Chondrocyte (in vitro differentiated cells): ENCODE data around the gene NTRK3. TPM values are rescaled to one million over a fixed set of nuclear protein-coding genes. Genes with fewer than 3 reads are reported as not detected.

ENCODE experiments used
- DNase-seq: peaks from one replicate; pipeline ENCODE4 v3.0.0; 2021; ENCODE audit warnings: mixed read lengths, low spot score
- H3K27ac Mint-ChIP-seq: one replicate; pipeline ENCODE4 v1.8.0; 2021; ENCODE audit warnings: mild to moderate bottlenecking, moderate library complexity, mixed read lengths; ENCODE audit not compliant: unreplicated experiment
- H3K27me3 Mint-ChIP-seq: 2 replicates; pipeline ENCODE4 v1.8.0; 2021; ENCODE audit warnings: low read depth, mixed read lengths
- H3K36me3 Mint-ChIP-seq: 2 replicates; pipeline ENCODE4 v1.8.0; 2021; ENCODE audit warnings: low read depth, mixed read lengths
- H3K4me1 Mint-ChIP-seq: 2 replicates; pipeline ENCODE4 v1.8.0; 2021; ENCODE audit warnings: low read depth, mild to moderate bottlenecking, mixed read lengths
- H3K4me3 Mint-ChIP-seq: one replicate; pipeline ENCODE4 v1.8.0; 2021; ENCODE audit warnings: mild to moderate bottlenecking, moderate library complexity, mixed read lengths; ENCODE audit not compliant: unreplicated experiment
- H3K9me3 Mint-ChIP-seq: 2 replicates; pipeline ENCODE4 v1.8.0; 2021; ENCODE audit warnings: low read depth, mixed read lengths
- total RNA-seq: library from RNA; stranded (reverse); gene quantifications from 3 replicates; pipeline ENCODE4 v1.2.1, GENCODE V29; 2021
- TF ChIP-seq, protein P1 (sequence below): fragments of 200-600 bp; sonication (generic); IDR thresholded peaks from 2 replicates; pipeline ENCODE4 v1.5.0; 2021; ENCODE audit warnings: antibody characterized with exemption, mild to moderate bottlenecking, moderate library complexity

NTRK3 gene
- total RNA-seq, 1 donor from 2014 or later = not detected

DNA sequence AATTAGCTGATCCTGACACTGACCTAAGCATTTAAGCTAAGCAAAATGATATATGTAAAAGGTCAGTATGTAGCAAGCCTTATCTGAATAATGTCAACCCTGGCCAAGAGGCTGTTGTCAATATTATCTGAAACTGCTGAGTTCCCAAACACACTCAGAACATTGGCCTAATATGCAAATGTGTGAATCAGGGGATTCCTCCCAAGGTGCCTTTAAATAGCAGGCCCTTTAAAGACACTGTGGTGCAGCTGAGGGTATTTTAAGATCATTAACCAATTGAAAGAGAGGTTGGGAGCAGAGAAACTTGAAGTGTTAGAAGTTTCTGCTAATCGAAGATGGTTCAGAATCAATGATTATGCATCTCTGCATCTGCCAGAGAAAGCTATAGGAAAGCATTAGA lies 207.0 kb downstream of the NTRK3 start:
- no peaks in the 10 kb centered on the region for H3K36me3 Mint-ChIP-seq
- no peaks in the 10 kb centered on the region for H3K4me1 Mint-ChIP-seq
- no peak for DNase-seq
- TF ChIP-seq, protein P1, sequence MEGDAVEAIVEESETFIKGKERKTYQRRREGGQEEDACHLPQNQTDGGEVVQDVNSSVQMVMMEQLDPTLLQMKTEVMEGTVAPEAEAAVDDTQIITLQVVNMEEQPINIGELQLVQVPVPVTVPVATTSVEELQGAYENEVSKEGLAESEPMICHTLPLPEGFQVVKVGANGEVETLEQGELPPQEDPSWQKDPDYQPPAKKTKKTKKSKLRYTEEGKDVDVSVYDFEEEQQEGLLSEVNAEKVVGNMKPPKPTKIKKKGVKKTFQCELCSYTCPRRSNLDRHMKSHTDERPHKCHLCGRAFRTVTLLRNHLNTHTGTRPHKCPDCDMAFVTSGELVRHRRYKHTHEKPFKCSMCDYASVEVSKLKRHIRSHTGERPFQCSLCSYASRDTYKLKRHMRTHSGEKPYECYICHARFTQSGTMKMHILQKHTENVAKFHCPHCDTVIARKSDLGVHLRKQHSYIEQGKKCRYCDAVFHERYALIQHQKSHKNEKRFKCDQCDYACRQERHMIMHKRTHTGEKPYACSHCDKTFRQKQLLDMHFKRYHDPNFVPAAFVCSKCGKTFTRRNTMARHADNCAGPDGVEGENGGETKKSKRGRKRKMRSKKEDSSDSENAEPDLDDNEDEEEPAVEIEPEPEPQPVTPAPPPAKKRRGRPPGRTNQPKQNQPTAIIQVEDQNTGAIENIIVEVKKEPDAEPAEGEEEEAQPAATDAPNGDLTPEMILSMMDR = no peak
- no peaks in the 10 kb centered on the region for H3K27me3 Mint-ChIP-seq
- H3K27ac Mint-ChIP-seq = no peak overlapping the region
- peaks cover 5% of the 10 kb centered on the region for H3K9me3 Mint-ChIP-seq
- no peak overlapping the region for H3K4me3 Mint-ChIP-seq

DNA sequence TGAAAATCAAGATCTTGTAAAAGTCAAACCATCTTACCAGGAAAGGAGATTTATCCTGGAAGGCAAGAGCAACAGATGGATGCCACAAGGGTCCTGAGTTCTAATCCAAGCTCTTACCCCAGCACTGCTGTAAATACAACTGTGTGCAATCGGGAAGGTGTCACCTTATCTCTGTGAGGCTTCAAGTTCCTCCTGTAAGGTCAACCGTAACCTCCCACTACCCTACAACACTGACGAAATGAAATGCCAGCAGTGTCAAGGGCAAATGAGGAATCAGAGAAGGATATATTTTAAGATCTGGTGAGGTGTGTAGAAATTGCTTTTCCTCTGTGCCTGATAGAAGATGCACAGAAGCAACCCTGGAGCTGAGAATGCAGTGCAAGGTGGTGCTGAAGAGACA lies 207.8 kb downstream of the NTRK3 start:
- H3K27ac Mint-ChIP-seq = no peak overlapping the region
- no peak for DNase-seq
- H3K4me3 Mint-ChIP-seq = no peak overlapping the region
- no peaks in the 10 kb centered on the region for H3K36me3 Mint-ChIP-seq
- TF ChIP-seq, protein P1 = no peak
- H3K4me1 Mint-ChIP-seq = no peaks in the 10 kb centered on the region
- peaks cover 3% of the 10 kb centered on the region for H3K9me3 Mint-ChIP-seq
- no peaks in the 10 kb centered on the region for H3K27me3 Mint-ChIP-seq

DNA sequence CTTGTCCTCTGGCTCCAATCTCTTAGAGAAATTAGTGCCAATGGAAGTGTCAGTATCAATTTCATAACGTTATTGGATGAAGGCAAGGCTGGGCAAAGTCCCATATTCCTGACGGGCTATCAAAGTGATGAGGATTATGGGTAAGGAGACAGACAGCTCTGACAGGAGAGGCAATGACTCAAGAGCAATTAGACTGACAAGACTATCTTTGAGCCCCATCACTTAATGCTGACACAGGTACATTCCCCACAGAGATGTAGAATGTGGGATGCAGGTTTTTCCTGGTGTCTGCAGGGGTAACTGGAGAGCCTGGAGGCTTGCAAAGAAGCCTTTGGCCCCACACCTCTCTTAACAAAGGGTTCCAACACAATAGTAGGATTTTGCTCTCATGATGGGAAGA lies 208.3 kb downstream of the NTRK3 start:
- no peak for DNase-seq
- Mint-ChIP-seq H3K9me3 (peaks cover 6% of the 10 kb centered on the region), H3K4me3 (no peak overlapping the region), H3K4me1 (no peaks in the 10 kb centered on the region), H3K27me3 (no peaks in the 10 kb centered on the region), H3K36me3 (no peaks in the 10 kb centered on the region), H3K27ac (no peak overlapping the region)
- TF ChIP-seq, protein P1 = no peak

DNA sequence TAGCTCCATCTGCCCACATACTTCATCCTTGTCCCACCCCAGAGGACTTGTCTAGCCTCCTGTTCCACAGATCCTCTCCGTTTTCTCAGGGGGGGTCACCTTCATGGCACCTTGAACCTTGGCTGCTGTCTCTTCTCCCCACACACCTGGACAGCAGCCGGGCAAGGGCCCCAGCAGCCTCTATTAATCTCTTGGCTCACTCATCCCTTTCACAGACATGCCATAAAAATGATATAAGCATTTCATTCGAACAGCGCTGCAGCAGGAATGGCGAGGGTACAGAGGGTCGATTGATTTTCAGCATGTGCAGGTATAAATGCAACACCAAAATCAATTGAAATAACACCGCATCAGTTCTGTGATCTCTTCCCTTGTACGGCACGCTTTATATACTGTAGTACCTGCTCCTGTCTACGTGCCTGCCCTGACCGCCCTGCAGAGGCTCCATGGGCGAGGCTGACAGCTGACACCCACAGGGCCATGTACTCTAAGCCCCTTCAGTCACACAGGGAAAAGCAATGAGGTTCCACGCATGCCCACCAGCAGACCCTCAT lies 209.9 kb downstream of the NTRK3 start:
- Mint-ChIP-seq H3K4me3 (no peak overlapping the region), H3K9me3 (peaks cover 9% of the 10 kb centered on the region), H3K4me1 (no peaks in the 10 kb centered on the region), H3K27me3 (no peaks in the 10 kb centered on the region), H3K27ac (no peak overlapping the region), H3K36me3 (no peaks in the 10 kb centered on the region)
- TF ChIP-seq, protein P1 = no peak
- DNase-seq = no peak

DNA sequence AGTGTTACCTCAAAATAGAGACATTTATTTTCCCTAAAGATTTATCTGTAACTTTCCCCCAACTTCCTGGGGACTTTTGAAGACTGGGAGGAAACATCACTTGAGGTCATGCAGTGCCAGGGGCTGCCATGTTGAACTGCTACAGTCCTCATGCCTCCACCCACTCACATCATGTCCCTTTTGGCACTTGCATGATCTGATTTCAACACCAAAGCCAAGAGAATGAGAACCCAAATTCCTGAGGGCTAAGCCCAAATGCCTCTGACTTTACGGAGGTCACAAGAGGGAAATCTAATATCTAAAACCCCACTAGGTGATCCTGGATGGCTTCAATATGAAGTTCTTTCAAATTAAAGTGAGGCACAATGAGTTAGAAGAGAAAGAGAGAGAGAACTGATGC lies 213.1 kb downstream of the NTRK3 start:
- H3K36me3 Mint-ChIP-seq = no peaks in the 10 kb centered on the region
- TF ChIP-seq, protein P1 = no peak
- no peaks in the 10 kb centered on the region for H3K27me3 Mint-ChIP-seq
- H3K9me3 Mint-ChIP-seq = peaks cover 9% of the 10 kb centered on the region
- H3K4me3 Mint-ChIP-seq = no peak overlapping the region
- no peak overlapping the region for H3K27ac Mint-ChIP-seq
- no peak for DNase-seq
- H3K4me1 Mint-ChIP-seq = no peaks in the 10 kb centered on the region
